A673 (cell line): ENCODE results near the gene RPL36.
"Not testable (repeated sequence)": the region's sequence is repeated elsewhere in the genome, so short reads cannot be mapped to it uniquely, and the experiment has no call there.

Source experiments
- CTCF ChIP-seq: fragments of 300-800, 200-600 bp; sonication (generic); conservative IDR thresholded peaks from 2 replicates; pipeline ENCODE4 v1.5.1; 2017; ENCODE audit warnings: low read depth, mild to moderate bottlenecking, antibody characterized with exemption, low read length, moderate library complexity, mixed read lengths
- EZH2 ChIP-seq: fragments of 200-600 bp; sonication (generic); IDR thresholded peaks from 2 replicates; pipeline ENCODE4 v1.6.1; 2017; ENCODE audit warnings: borderline replicate concordance, low read depth, mild to moderate bottlenecking, mixed read lengths, antibody characterized with exemption, low read length; ENCODE audit not compliant: poor library complexity, severe bottlenecking

- not testable (repeated sequence) for TF ChIP-seq EZH2, CTCF
Measured at GRCh38 chr19:5733172-5733571, 43.1 kb downstream of the RPL36 start.
